HG03558 (cell line): ENCODE measurements around the gene PLPP6.

Experiments
- ATAC-seq: cut with Tn5 transposase; IDR thresholded peaks from one replicate; pipeline ENCODE4 v1.9.1; 2021; ENCODE audit warnings: moderate number of reproducible peaks; ENCODE audit not compliant: unreplicated experiment; ENCODE audit errors: extremely low read depth

PLPP6 gene

DNA sequence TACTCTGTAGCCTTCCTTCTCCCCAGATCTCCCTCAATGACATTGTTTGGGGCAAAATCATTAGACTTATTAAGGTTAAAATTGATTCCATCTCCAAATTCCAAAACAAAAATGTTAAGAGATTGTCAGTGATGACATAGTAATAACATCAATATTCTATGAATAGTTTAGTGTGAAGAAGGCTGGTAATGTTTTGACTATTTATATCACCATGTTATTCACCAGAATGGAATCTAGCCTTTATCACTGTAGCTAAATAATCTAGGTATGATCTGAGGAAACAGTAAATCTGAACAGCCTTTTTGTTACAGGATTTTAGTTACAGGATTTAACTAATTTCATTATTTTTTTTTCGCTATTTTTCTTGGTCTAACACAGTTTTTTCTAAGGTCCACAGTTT, 929 bp upstream of the PLPP6 start:
- ATAC-seq = no peak

DNA sequence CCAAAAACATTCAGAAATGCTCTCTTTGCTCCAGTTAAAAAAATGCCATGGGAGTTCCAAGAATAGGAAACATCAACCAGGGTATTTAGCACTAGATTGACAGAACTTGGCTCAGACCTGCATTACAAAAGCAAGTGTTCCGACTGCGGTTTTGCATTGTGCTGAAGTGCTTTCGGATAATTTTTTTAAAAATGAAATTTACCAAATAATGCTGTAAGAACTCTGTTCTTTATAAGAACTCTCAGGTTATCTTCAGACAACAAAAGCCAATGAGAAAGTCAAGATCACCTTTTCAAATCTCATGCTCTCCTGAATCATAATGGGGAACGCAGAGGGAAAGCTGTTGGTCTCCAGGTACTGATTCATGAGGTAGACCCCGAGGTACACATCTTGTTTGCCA, 483 bp upstream of the PLPP6 start:
- no peak for ATAC-seq

DNA sequence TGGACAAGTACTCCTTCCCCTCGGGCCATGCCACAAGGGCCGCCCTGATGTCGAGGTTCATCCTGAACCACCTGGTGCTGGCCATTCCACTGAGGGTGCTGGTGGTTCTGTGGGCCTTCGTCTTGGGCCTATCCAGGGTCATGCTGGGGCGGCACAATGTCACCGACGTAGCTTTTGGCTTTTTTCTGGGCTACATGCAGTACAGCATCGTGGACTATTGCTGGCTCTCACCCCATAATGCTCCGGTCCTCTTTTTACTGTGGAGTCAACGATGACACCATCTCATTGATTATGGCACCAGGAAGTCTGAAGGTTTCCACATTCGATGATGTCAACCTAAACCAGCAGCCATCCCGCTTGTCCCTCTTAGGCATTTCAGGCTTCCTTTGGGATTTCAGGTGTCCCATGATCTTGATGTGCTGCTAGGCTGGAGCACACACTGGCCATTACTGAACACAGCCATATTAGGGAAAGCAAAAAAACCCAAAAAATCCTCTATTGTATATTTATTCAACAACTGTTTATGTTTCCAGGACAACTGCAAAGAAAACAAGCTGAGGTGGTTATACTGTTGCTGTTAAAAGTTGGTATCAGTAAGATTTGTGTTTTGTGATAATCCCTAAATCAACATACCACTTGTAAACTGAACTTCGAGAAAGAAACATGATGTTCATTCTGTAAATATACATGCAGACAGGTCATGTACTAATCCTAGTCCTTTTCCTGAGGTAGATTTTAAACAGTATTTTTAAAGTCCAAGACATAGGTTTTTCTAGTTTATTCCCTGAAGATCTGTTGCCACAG, 1.1 kb downstream of the PLPP6 start:
- no peak for ATAC-seq

DNA sequence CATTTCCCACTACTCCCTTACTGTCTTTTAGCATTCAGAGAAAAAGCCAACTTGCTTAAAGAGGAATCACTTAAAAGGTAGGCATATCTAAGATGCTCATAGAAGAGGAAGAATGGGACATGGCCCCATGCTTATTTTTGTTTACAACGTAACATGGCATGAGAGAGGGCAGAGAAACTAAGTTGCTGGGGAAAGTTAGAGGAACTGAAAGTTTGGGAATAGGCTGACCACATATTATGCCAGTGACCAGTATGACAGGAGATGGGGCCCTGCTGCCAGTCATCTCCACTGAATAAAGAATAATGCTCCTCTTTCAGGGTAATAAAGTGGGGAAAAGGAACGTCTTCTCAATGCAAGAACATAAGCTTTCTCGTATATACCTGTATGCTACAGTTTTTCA, 1.9 kb downstream of the PLPP6 start:
- ATAC-seq = no peak

DNA sequence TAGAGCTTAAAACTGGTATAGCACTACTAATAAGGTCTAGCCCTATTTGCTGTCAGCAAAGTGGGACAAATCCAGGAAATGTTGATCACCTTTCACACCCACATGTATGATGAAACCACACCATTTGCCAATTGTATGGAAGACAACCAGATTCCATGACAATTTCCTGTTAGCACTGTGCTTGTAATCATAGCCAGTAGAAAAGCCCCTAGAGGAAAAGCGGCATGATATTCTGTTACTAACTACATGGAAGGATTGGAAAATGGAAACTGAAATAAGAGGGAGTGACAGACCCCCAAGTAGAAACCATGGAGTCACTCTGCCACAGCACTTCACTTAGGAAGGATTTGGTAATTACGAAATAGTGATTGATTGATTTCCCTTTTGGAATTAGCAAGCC, 3.3 kb downstream of the PLPP6 start:
- no peak for ATAC-seq

DNA sequence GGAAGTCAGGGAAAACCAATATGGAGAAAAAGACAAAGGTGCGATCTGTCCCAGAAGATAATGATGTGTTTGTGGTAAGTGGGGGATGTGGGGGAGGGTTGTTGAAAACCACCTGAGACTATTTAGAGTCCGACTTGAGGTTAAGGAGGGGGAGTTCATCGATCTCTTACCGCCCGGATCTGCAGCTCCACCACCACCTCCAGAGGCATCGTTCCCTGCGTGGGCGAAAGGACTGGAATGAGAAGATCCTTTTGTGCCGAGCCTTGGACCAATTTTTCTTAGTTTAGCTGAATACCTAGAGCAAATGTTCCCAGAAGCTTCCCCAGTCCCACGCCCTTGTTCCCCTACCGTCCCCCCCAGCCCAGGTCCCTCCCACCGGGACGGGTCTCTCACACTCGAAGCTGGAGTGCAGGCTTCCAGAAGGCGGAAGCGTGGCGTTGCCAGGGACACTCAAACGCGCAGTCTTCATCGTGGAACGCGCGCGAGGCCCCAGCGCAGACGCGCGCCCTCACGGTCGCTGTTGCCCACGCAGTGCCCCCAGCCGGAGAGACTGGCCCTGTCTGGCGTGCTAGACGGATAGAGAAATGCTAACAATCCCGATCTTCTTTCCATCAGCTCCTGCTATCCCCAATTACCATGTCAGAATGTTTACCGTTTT, 4.1 kb downstream of the PLPP6 start, which contains the start of gene SPATA6L:
Gene SPATA6L, minus strand, starts transcription at position 439 of the 658 bp plus-strand sequence. Its CDS starts 230 bp downstream, at position 209.
- no peak for ATAC-seq

DNA sequence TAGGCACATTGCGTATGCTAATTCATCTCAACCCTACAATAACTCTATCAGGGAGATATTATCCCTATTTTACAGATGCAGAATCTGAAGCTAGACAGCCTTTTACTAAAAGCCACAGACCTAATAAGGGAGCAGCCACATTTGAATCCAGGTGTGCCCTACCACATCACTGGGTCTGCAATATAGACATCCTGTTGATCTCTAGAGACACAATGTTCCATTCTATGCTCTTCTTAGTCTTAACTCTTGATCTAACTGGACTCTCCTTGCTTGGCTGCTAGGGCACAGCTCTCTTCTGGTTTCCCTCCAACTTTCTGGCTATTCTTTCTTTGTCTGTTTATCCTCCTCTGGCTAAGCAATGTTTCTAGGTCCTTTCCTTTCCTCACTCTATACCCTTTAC, 5.6 kb downstream of the PLPP6 start:
- no peak for ATAC-seq

DNA sequence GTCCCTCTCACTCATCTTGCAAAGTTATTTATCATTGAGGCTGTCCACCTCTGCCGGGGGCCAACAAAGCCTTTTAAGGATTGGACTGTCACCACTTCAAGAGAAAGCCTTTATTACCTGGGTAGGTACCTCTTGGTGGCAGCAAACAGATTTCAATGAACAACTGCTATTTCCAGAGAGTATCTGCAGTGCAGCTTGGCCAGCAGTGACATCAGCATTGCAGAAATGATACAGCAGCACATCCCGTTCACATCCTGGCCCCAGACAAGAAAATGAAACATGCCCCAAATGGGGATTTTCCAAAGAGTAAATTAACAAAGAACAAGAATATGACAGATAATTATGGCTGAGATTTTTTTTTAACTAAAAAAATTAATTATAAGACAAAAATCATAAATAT, 6.5 kb downstream of the PLPP6 start:
- no peak for ATAC-seq

DNA sequence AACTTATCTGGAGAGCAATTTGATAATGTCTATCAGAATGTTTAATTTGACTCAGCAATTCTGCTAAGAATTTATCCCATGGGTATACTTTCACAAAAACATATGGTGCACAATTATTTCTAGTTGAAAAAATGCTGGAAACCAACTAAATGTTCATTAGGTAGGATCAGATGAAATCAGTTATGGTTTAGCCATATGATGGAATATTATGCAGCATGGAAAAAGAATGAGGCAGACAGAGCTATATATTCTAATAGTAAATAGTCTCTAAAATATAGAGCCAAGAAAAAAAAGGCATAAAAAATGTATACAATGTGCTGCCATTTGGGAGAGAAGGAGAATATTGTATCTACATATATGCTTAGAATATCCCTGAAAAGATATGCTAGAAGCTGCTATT, 7.8 kb downstream of the PLPP6 start:
- no peak for ATAC-seq

DNA sequence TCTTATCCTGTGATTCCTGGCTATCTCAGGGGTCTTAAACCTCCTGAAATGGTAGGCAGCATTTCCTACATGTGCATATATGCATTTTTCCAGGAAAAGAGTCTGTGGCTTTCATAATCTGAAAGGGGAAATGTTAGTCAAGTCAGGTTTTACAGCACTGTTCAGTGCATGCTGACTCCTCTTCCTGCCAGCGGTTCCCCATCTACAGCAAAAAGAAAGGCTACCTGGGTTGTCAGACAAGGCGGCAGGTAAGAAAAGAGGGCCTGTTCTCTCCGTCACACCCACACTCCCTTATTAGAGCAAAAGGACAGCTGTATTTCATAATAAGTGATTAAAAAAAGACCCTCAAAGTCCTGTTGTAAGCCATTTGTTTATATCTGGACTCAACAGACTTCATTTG, 8.5 kb downstream of the PLPP6 start:
- ATAC-seq = no peak

DNA sequence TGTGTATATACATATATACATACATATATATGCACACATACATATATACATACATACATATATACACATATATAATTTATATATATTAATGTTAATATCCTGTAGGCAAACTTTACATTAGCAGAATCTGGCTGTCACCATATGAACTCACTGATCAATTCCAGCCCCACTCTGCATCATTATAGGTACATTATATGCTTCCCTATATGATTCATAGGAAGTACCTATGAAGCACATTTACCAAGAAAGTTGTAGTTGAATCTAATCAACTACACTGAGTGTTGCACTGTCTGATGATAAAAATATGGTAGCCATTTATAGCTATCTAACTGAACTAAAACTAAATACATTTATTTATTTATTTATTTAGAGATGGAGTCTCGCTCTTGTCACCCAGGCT, 9.6 kb downstream of the PLPP6 start:
- no peak for ATAC-seq

DNA sequence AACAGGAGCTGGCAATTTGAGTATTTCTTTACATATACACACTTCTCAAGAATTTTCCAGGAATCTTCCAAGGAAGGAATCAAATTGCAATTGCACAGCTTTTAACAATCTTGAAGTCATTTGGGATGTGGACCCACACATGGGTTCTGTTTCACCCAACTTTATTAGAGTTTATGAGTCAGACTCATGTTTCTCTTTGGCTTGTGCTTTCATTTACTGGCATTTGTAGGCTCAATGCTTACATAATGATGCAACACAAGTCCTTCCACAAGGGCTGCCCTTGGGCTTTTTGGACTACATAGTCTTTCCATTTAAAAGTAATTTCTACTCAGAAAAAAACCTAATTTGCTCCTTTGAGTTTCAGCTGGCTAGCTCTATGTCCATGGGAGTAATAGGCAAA, 12.7 kb downstream of the PLPP6 start:
- ATAC-seq = no peak

DNA sequence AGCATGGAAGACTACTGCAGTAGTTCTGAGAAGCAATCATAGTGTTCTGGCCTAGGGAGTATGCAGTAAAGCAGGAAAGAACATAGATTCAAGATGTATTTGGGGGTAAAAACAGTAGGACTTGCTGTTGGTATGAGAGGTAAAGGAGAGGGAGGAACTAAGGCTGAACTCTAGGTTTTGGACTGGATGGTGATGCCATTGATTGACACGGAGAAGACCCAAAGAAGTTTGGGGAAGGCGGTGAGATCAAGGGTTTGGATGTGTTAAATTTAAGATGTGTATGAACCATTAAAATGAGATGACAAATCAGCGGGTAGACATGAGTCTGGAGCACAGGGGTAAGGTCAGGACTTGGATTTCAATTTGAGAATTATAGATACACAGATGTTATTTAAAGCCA, 15.3 kb downstream of the PLPP6 start:
- no peak for ATAC-seq

DNA sequence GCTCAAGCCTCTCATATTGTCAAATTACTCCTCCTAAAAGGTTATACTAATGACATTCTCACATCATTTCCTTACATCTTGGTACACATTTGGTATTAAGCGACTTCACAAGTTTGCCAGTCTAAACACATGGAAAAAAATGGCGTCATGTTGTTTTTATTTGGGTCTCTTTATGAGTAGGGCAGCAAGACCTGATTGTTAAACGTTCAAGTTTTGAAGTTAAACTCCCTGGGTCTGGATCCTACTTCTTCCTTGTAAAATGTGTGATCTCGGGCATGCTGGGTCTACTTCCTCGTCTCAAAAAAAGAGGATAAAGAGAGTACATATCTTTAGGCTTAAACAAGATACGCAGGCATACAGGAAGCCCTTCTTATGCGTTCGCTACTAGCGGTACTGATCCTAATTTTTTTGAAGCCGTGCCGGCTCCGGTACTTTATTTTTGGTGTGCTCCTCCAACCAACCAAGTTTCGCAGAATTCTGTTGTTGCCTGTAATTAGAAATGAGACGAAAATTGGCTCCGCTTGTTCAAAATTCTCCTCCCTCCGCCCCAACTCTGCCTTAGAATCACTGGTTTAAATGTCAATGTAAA, 16.7 kb downstream of the PLPP6 start:
- ATAC-seq = no peak

DNA sequence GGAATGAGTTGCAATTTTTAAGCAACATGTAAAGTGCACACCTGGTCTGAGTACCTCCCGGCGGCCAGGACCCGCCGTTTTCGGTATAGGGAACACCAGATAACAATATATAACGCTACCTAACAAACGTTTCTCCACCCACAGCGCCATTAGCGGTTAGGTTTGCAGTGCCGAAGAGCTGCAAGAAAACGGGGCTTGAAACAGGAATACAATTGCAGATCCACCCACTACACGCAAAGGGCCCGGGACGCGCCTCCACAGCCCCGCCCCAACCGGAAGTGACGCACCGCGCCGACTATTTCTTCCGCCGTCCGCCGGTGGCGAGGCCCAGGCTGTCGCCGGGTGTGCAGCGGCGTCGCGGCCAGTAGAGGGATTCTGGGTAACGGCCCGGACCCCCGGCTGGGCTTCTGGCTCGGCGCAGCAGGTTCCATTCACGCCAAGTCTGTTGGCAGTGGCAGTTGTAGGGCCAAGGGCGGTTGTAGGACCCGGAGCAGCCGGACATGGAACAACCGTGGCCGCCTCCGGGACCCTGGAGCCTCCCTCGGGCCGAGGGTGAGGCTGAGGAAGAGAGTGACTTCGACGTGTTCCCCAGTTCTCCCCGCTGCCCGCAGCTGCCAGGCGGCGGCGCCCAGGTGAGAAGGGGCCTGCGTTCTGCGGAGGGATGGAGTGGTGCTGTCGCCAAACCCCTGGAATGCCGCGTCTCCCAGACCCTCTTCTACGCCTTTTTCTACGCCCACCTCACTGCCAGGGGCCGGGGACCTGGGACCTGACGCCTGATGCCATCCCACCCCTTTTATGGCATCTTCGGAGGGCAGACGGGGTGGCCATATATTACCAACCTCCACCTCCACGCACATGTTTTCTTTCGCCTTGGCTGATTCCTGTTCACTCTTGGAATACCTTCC, 17.4 kb downstream of the PLPP6 start, which contains the start of gene CDC37L1:
Gene CDC37L1, plus strand, starts transcription at position 302 of the 905 bp plus-strand sequence. Its CDS starts 199 bp downstream, at position 501.
- peak; percentile 92 for ATAC-seq

DNA sequence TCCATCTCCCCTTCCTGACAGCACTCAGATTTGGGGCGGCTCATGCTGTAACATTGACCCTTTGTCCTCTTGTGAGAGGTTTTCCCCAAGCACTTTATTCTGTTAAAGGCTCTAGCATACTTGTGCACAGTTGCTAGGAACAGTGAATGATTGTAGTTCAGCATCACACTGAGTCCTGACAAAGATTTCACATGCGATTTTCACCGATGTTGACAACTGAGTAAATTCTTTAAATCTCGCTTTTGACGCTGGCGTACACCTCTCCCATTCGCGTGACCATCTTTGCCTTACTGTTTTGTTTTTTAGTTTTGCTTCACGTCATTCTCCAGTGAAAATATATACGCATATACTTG, 18.1 kb downstream of the PLPP6 start:
- no peak for ATAC-seq

DNA sequence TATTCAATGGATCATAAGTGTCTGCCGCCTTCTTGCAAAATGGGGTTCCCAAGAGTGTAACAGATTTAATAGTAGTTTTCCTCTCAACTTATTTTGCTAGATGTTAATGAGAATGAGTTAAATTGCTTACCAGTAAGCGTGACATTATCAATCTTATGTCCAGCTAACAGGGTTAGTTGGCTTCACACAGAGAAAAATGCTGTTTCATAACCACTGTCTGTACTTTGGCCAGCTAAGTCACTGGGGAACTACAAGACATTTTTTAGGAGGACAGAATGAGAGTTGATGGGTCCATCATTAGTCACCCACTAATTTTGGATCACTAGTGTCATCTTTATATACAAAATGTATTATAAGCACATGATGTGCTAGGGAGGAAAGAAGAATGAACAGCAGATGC, 18.7 kb downstream of the PLPP6 start:
- no peak for ATAC-seq

DNA sequence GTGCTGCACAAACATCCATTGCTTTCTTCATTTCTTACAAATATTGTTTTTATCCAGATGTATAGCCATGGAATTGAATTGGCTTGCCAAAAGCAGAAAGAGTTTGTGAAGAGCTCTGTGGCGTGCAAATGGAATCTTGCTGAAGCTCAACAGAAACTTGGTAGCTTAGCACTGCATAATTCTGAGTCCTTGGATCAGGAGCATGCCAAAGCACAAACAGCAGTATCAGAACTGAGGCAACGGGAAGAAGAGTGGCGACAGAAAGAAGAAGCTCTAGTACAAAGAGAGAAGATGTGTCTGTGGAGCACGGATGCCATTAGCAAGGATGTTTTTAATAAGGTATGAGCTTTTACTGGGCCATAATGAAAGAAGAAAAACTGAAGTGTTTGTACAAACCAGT, 22.7 kb downstream of the PLPP6 start:
- no peak for ATAC-seq

DNA sequence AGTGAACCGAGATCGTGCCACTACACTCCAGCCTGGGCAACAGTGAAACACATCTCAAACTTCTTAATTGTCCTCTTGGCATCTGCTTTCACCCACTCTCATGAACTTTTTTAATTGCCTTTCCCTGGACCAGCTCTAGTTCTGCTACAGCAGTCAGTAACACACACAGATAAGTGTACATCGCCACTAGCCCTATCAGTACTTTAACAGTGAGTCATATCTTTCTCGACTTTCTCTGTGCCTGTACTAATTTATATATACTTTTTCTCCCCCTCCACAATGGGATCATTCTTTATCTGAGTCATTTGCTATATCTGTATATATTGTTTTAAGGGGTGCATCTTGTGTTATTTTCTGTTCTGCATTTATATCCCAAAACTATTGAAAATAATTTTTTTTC, 24.0 kb downstream of the PLPP6 start:
- ATAC-seq = no peak

DNA sequence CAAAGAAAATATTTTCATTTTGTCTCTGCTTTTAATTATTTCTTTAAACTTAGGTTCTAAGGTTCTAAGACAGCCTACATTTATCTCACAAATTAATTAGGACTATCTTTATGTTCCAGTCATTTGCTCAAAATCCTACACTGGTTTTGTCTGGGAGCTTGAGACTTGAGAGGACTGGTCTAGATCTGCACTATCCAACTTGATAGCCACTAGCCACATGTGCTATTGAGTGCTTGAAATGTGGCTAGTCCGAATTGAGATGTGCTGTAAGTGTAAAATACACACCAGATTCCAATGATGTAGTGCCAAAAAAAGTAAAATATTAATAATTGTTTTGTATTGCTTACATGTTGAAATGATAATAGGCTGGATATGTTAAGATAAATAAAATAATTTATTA, 24.5 kb downstream of the PLPP6 start:
- ATAC-seq = no peak

DNA sequence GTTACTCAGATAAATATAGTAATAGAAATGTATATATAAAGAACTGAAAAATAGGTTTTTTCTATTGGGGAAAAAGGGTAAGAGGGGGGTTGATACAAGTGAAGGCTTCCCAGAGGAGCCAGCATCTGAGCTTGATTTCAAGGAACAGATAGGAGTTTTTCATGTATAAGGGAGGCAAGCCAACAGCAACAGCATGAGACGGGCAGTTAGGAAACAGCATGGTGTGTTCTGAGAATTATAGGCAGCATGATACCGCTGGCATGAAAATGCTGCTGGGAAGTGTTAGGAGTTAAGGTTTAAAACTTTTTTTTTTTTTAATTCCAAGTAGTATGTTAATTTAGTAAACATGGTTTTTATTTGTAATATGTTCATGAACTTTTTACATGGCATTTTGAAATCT, 26.9 kb downstream of the PLPP6 start:
- no peak for ATAC-seq
